ENCODE results near the gene MMP7. TPM values are rescaled to one million over a fixed set of nuclear protein-coding genes. Genes with fewer than 3 reads are reported as not detected.

The MMP7 gene
- total RNA-seq, 1 experiment from 2014 or later: 0.61 TPM

DNA sequence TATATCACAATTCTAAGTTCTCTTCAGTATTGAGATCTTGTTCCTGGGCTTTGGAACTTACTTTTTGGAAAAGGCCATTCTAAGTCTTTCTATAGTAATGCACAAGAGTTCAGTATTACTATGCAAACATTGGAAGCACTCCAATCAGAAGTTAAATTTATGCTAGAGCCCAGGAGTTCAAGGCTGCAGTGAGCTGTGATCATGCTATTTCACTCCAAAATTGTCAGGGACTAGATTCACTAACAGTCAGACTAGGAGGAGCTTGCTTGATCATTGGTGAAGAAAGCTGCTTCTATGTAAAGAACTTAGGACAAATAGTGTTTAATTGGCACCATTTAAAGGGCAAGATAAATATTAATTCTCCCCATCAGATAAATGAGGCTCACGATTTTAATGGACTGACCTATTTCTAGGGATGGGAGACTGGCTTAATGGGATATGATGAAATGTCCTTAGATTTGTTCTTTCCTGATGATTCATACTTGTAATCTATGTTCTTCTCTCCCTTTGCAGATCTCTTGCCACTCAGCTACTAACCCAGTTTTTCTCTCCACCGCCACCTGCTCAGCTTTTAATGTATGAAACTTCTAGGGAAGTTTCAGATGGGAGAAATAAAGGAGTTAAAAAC is 45.3 kb downstream of the MMP7 start:
- intact Hi-C loops (cut with micrococcal nuclease): no loop called here
- H3K9me3 ChIP-seq (ENCODE audit: control insufficient read depth in 1 of 2, insufficient read depth in 1 of 2, low read depth in 1 of 2, low read length in 2 of 2): no peaks in the 10 kb centered on the region
- H2AFZ ChIP-seq (ENCODE audit: low read depth, low read length, poor library complexity, severe bottlenecking): no peak overlapping the region
- no peak for DNase-seq (ENCODE audit: low read depth, low spot score)
- H3K4me2 ChIP-seq (ENCODE audit: low read length): no peak overlapping the region
- H3K4me3 ChIP-seq (replicated peaks in 1 of 2; ENCODE audit: low read depth in 1 of 2, low read length in 2 of 2): no peak overlapping the region
- no peak overlapping the region for H3K27ac ChIP-seq (ENCODE audit: low read depth, low read length)
- no peaks in the 10 kb centered on the region for H4K20me1 ChIP-seq (ENCODE audit: insufficient read depth)
- H3K4me1 ChIP-seq (ENCODE audit: control insufficient read depth in 1 of 2, insufficient read depth in 2 of 2, low read length in 2 of 2): no peaks in the 10 kb centered on the region; a peak in 1 of 4 replicates
- no peak overlapping the region for H3K9ac ChIP-seq (ENCODE audit: low read length)
- TF ChIP-seq CEBPB (IDR thresholded peaks at IDR 0.05; ENCODE audit: low read depth): no peak
- TF ChIP-seq, protein P1, sequence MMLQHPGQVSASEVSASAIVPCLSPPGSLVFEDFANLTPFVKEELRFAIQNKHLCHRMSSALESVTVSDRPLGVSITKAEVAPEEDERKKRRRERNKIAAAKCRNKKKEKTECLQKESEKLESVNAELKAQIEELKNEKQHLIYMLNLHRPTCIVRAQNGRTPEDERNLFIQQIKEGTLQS (IDR thresholded peaks at IDR 0.05): no peak
- TF ChIP-seq, protein P2, sequence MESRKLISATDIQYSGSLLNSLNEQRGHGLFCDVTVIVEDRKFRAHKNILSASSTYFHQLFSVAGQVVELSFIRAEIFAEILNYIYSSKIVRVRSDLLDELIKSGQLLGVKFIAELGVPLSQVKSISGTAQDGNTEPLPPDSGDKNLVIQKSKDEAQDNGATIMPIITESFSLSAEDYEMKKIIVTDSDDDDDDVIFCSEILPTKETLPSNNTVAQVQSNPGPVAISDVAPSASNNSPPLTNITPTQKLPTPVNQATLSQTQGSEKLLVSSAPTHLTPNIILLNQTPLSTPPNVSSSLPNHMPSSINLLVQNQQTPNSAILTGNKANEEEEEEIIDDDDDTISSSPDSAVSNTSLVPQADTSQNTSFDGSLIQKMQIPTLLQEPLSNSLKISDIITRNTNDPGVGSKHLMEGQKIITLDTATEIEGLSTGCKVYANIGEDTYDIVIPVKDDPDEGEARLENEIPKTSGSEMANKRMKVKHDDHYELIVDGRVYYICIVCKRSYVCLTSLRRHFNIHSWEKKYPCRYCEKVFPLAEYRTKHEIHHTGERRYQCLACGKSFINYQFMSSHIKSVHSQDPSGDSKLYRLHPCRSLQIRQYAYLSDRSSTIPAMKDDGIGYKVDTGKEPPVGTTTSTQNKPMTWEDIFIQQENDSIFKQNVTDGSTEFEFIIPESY (IDR thresholded peaks at IDR 0.05; ENCODE audit: extremely low read depth, insufficient replicate concordance, low read length): no peak
- TF ChIP-seq ZNF274 (IDR thresholded peaks at IDR 0.05; ENCODE audit: low read depth, low read length): no peak
- TF ChIP-seq ZFX (IDR thresholded peaks at IDR 0.05): no peak
- TF ChIP-seq TCF7L2 (IDR thresholded peaks at IDR 0.05; ENCODE audit: borderline replicate concordance, extremely low read depth, insufficient read depth, insufficient read length): no peak
- no peak for TF ChIP-seq JUND (IDR thresholded peaks at IDR 0.05)
- no peak for TF ChIP-seq SIN3A (IDR thresholded peaks at IDR 0.05; ENCODE audit: low read depth)
- TF ChIP-seq EGR1 (IDR thresholded peaks at IDR 0.05; ENCODE audit: low read depth): no peak
- TF ChIP-seq, protein P3, sequence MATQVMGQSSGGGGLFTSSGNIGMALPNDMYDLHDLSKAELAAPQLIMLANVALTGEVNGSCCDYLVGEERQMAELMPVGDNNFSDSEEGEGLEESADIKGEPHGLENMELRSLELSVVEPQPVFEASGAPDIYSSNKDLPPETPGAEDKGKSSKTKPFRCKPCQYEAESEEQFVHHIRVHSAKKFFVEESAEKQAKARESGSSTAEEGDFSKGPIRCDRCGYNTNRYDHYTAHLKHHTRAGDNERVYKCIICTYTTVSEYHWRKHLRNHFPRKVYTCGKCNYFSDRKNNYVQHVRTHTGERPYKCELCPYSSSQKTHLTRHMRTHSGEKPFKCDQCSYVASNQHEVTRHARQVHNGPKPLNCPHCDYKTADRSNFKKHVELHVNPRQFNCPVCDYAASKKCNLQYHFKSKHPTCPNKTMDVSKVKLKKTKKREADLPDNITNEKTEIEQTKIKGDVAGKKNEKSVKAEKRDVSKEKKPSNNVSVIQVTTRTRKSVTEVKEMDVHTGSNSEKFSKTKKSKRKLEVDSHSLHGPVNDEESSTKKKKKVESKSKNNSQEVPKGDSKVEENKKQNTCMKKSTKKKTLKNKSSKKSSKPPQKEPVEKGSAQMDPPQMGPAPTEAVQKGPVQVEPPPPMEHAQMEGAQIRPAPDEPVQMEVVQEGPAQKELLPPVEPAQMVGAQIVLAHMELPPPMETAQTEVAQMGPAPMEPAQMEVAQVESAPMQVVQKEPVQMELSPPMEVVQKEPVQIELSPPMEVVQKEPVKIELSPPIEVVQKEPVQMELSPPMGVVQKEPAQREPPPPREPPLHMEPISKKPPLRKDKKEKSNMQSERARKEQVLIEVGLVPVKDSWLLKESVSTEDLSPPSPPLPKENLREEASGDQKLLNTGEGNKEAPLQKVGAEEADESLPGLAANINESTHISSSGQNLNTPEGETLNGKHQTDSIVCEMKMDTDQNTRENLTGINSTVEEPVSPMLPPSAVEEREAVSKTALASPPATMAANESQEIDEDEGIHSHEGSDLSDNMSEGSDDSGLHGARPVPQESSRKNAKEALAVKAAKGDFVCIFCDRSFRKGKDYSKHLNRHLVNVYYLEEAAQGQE (IDR thresholded peaks at IDR 0.05; ENCODE audit: low read depth): no peak
- no peak for TF ChIP-seq FOSL1 (IDR thresholded peaks at IDR 0.05; ENCODE audit: low read depth)
- no peak for TF ChIP-seq EZH2 (IDR thresholded peaks at IDR 0.05)
- no peak for TF ChIP-seq RAD21 (IDR thresholded peaks at IDR 0.05; ENCODE audit: low read depth)
- no peak for TF ChIP-seq CBX3 (IDR thresholded peaks at IDR 0.05; ENCODE audit: low read depth)
- TF ChIP-seq SRF (IDR thresholded peaks at IDR 0.05; ENCODE audit: low read depth): no peak
- no peak for TF ChIP-seq POLR2AphosphoS5 (IDR thresholded peaks at IDR 0.05; ENCODE audit: low read depth, low read length)
- TF ChIP-seq, protein P4, sequence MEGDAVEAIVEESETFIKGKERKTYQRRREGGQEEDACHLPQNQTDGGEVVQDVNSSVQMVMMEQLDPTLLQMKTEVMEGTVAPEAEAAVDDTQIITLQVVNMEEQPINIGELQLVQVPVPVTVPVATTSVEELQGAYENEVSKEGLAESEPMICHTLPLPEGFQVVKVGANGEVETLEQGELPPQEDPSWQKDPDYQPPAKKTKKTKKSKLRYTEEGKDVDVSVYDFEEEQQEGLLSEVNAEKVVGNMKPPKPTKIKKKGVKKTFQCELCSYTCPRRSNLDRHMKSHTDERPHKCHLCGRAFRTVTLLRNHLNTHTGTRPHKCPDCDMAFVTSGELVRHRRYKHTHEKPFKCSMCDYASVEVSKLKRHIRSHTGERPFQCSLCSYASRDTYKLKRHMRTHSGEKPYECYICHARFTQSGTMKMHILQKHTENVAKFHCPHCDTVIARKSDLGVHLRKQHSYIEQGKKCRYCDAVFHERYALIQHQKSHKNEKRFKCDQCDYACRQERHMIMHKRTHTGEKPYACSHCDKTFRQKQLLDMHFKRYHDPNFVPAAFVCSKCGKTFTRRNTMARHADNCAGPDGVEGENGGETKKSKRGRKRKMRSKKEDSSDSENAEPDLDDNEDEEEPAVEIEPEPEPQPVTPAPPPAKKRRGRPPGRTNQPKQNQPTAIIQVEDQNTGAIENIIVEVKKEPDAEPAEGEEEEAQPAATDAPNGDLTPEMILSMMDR (IDR thresholded peaks at IDR 0.05 in 2 of 3, conservative IDR thresholded peaks at IDR 0.05 in 1 of 3; ENCODE audit: borderline replicate concordance in 1 of 3, insufficient read depth in 1 of 3, low read depth in 2 of 3, low read length in 2 of 3): no peak
- TF ChIP-seq EZH2phosphoT487 (IDR thresholded peaks at IDR 0.05; ENCODE audit: borderline replicate concordance): no peak
- TF ChIP-seq YY1 (IDR thresholded peaks at IDR 0.05; ENCODE audit: extremely low read depth, insufficient replicate concordance, low read depth, low read length): no peak
- no peak for TF ChIP-seq ELF1 (IDR thresholded peaks at IDR 0.05; ENCODE audit: borderline replicate concordance, low read depth)
- ChIA-PET CTCF (no interaction called here), POLR2A (no interaction called here), RAD21 (ENCODE audit: low non-redundant PET in 1 of 2, low total read pairs in 2 of 2, uncharacterized antibody in 2 of 2, unreplicated experiment in 2 of 2) (no interaction called here)
- no peaks in the 10 kb centered on the region for H3K27me3 ChIP-seq (ENCODE audit: insufficient read depth, low read length)
- H3K36me3 ChIP-seq (ENCODE audit: control insufficient read depth in 1 of 2, insufficient read depth in 2 of 2, low read length in 2 of 2): no peaks in the 10 kb centered on the region
- no peaks in the 10 kb centered on the region for H3K9me2 ChIP-seq (ENCODE audit: insufficient read depth)
- no TSS peak for BruUV-seq (replicated peaks)
- ATAC-seq: no peak
- H3K79me2 ChIP-seq (ENCODE audit: insufficient read depth, low read length): no peaks in the 10 kb centered on the region
